ENCODE measurements around the gene TNNI2. TPM values are rescaled to one million over a fixed set of nuclear protein-coding genes. Genes with fewer than 3 reads are reported as not detected.
"Not testable (repeated sequence)": the region's sequence is repeated elsewhere in the genome, so short reads cannot be mapped to it uniquely, and the experiment has no call there.

The TNNI2 gene
- total RNA-seq, 4 donors from 2014 or later: not detected

- Histone ChIP-seq H3K4me1 (no peaks in the 10 kb centered on the region), H3K27me3 (no peaks in the 10 kb centered on the region), H3K9me3 (no peaks in the 10 kb centered on the region), H3K4me3 (no peak overlapping the region), H3K27ac (no peak overlapping the region), H3K36me3 (no peaks in the 10 kb centered on the region)
- TF ChIP-seq, protein P1, sequence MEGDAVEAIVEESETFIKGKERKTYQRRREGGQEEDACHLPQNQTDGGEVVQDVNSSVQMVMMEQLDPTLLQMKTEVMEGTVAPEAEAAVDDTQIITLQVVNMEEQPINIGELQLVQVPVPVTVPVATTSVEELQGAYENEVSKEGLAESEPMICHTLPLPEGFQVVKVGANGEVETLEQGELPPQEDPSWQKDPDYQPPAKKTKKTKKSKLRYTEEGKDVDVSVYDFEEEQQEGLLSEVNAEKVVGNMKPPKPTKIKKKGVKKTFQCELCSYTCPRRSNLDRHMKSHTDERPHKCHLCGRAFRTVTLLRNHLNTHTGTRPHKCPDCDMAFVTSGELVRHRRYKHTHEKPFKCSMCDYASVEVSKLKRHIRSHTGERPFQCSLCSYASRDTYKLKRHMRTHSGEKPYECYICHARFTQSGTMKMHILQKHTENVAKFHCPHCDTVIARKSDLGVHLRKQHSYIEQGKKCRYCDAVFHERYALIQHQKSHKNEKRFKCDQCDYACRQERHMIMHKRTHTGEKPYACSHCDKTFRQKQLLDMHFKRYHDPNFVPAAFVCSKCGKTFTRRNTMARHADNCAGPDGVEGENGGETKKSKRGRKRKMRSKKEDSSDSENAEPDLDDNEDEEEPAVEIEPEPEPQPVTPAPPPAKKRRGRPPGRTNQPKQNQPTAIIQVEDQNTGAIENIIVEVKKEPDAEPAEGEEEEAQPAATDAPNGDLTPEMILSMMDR (IDR thresholded peaks at IDR 0.05): no peak
- no peak for TF ChIP-seq EP300 (IDR thresholded peaks at IDR 0.05)
- WGBS, 2 donors: 68 to 70% methylated on average over 10 of the region's 10 CpGs
- DNase-seq (ENCODE audit: low spot score in 2 of 2): no peak
Measured at GRCh38 chr11:1810761-1811160, 28.0 kb upstream of the TNNI2 start.

GRCh38 chr11:1812274-1812673 is 26.5 kb upstream of the TNNI2 start:
- no peaks in the 10 kb centered on the region for H3K27me3 ChIP-seq
- 93% methylated on average over 5 of the region's 5 CpGs for WGBS, 2 donors
- TF ChIP-seq EP300 (IDR thresholded peaks at IDR 0.05) (no peak), POLR2A (IDR thresholded peaks at IDR 0.05) (no peak)
- TF ChIP-seq, protein P1 (IDR thresholded peaks at IDR 0.05): no peak
- no peaks in the 10 kb centered on the region for H3K36me3 ChIP-seq
- no peaks in the 10 kb centered on the region for H3K4me1 ChIP-seq
- no peak overlapping the region for H3K4me3 ChIP-seq
- no peak for DNase-seq (ENCODE audit: low spot score in 2 of 2)
- no peaks in the 10 kb centered on the region for H3K9me3 ChIP-seq
- no peak overlapping the region for H3K27ac ChIP-seq

DNA sequence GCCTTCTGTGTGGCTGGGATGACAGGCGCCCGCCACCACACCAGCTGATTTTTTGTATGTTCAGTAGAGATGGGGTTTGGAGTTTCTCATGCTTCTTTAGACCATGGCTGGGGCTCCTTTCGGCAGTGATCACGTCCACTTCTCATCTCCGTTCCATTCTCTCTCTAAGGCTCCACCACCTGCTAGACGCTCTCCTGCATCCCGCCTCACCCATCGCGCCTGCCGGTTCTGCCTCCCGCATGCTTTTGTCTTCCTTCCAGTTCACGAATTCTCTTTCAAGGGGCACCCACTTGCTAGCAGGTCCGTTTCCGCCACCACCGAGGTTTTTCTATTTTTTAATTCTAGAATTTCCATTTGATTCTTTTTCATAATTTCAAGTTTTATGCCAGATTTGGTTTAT is 26.0 kb upstream of the TNNI2 start:
- Histone ChIP-seq H3K4me3 (no peak overlapping the region), H3K27me3 (no peaks in the 10 kb centered on the region), H3K9me3 (peaks cover 0 to 3% (median 0%) of the 10 kb centered on the region in 4 donors), H3K36me3 (no peaks in the 10 kb centered on the region), H3K4me1 (no peaks in the 10 kb centered on the region), H3K27ac (no peak overlapping the region)
- 92 to 95% methylated on average over 15 of the region's 15 CpGs for WGBS, 2 donors
- DNase-seq (ENCODE audit: low spot score in 2 of 2): no peak
- TF ChIP-seq POLR2A (IDR thresholded peaks at IDR 0.05) (no peak), EP300 (IDR thresholded peaks at IDR 0.05) (no peak)
- TF ChIP-seq, protein P1 (IDR thresholded peaks at IDR 0.05): no peak

DNA sequence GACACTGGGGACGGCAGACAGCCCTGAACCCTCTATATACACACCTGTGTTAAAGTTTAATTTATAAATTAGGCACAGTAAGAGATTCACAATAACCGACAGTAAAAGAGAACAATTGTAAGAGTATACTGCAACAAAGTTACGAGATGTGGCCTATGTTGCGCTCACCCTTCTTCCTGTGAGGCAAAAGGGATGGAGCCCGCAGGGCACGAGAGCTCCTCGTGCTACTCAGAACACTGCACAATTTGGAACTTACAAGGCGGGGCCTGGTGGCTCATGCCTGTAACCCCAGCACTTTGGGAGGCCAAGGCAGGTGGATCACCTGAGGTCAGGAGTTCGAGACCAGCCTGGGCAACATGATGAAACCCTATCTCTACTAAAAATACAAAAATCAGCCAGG is 25.4 kb upstream of the TNNI2 start:
- WGBS, 2 donors: 83 to 93% methylated on average over 9 of the region's 9 CpGs
- DNase-seq (ENCODE audit: low spot score in 2 of 2); H3K27ac ChIP-seq; H3K4me3 ChIP-seq; H3K9me3 ChIP-seq; H3K4me1 ChIP-seq; H3K36me3 ChIP-seq; H3K27me3 ChIP-seq: not testable (repeated sequence)

GRCh38 chr11:1814691-1815090 is 24.1 kb upstream of the TNNI2 start:
- no peak for DNase-seq (ENCODE audit: low spot score in 2 of 2)
- peak overlapping the region in 1 of 4 donors; percentile 15 for H3K27ac ChIP-seq
- H3K4me3 ChIP-seq: no peak overlapping the region
- 81 to 85% methylated on average over 10 of the region's 10 CpGs for WGBS, 2 donors
- H3K27me3 ChIP-seq: no peaks in the 10 kb centered on the region
- H3K36me3 ChIP-seq: no peaks in the 10 kb centered on the region
- H3K9me3 ChIP-seq: peaks cover 0 to 16% (median 0%) of the 10 kb centered on the region in 4 donors
- no peak for TF ChIP-seq POLR2A (IDR thresholded peaks at IDR 0.05)
- H3K4me1 ChIP-seq: no peaks in the 10 kb centered on the region

GRCh38 chr11:1815311-1815710 is 23.5 kb upstream of the TNNI2 start:
- no peak overlapping the region for H3K4me3 ChIP-seq
- no peaks in the 10 kb centered on the region for H3K4me1 ChIP-seq
- no peak for DNase-seq (ENCODE audit: low spot score in 2 of 2)
- peak overlapping the region in 1 of 4 donors; percentile 15 for H3K27ac ChIP-seq
- no peak for TF ChIP-seq POLR2A (IDR thresholded peaks at IDR 0.05)
- TF ChIP-seq EP300 (IDR thresholded peaks at IDR 0.05): no peak
- TF ChIP-seq, protein P1 (IDR thresholded peaks at IDR 0.05): no peak
- H3K27me3 ChIP-seq: no peaks in the 10 kb centered on the region
- 67 to 82% methylated on average over 4 to 8 of the region's 8 CpGs for WGBS, 2 donors
- no peaks in the 10 kb centered on the region for H3K36me3 ChIP-seq
- peaks cover 0 to 16% (median 0%) of the 10 kb centered on the region in 4 donors for H3K9me3 ChIP-seq
